GM12891 (cell line): Measurements from ENCODE around the gene ZNF615.
"Not testable (repeated sequence)": the region's sequence is repeated elsewhere in the genome, so short reads cannot be mapped to it uniquely, and the experiment has no call there.

Source experiments
- POLR2A ChIP-seq: IDR thresholded peaks from 2 replicates; pipeline ENCODE4 v1.6.1; 2011; ENCODE audit warnings: low read depth, low read length, control low read depth
- POLR2AphosphoS5 ChIP-seq: IDR thresholded peaks from 2 replicates; pipeline ENCODE4 v1.6.1; 2011; ENCODE audit warnings: low read depth, low read length, control low read depth
- POU2F2 ChIP-seq: IDR thresholded peaks from 2 replicates; pipeline ENCODE4 v1.6.1; 2011; ENCODE audit warnings: low read depth, mild to moderate bottlenecking, control low read depth, low read length, moderate library complexity
- SPI1 ChIP-seq: IDR thresholded peaks from 2 replicates; pipeline ENCODE4 v1.6.1; 2011; ENCODE audit warnings: low read depth, low read length, control low read depth
- TAF1 ChIP-seq: IDR thresholded peaks from 2 replicates; pipeline ENCODE4 v1.6.1; 2011; ENCODE audit warnings: low read depth, low read length, control low read depth

DNA sequence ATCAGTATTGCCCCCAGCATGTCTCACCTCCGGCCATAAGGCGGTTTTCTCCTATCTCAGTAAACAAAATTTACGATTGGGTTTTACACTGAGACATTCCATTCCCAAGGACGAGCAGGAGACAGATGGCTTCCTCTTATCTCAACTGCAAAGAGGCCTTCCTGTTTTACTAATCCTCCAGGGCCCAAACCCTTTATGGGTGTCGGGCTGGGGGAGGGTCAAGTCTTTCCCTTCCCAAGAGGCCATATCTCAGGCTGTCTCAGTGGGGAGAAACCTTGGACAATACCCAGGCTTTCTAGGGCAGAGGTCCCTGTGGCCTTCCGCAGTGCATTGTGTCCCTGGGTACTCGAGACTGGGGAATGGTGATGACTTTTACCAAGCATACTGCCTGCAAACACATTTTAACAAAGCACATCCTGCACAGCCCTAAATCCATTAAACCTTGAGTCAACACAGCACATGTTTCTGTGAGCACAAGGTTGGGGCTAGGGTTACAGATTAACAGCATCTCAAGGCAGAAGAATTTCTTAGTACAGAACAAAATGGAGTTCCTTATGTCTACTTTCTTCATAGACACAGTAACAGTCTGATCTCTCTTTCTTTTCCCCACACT, 47.3 kb downstream of the ZNF615 start:
- not testable (repeated sequence) for TF ChIP-seq POLR2A, POLR2AphosphoS5, TAF1, SPI1, POU2F2
